Measurements from ENCODE around the gene XYLT1. TPM values are rescaled to one million over a fixed set of nuclear protein-coding genes. Genes with fewer than 3 reads are reported as not detected.

XYLT1 gene
- total and polyA plus RNA-seq, 2 of the 13 experiments (the other 11 are each of a cell fraction or from before 2014, with no cell fraction given), result not detected

- TF ChIP-seq HOMEZ (CRISPR knock-in tag; IDR thresholded peaks at IDR 0.05; ENCODE audit: low read depth), result no peak
Measured at GRCh38 chr16:17339764-17340541, 130.8 kb downstream of the XYLT1 start (continued).

- 31% methylated on average over 7 of the region's 7 CpGs for WGBS (ENCODE audit: low lambda C conversion rate)
- no peak for ATAC-seq
- in situ Hi-C loops (cut with HindIII; ENCODE audit: extremely low pct_ligation_motif_present, low pct_unique_long_range_greater_than_20kb) (no loop called here), intact Hi-C loops (cut with micrococcal nuclease; ENCODE audit: unreplicated experiment) (no loop called here)
- DNase-seq (ENCODE audit: low spot score), result no peak
- Histone ChIP-seq H3K27me3 (ENCODE audit: control insufficient read depth in 1 of 2, insufficient read depth in 2 of 2, low read length in 2 of 2) (peaks cover 2 to 19% of the 10 kb centered on the region in 2 experiments; a peak in 4 of 5 replicates), H3K9me3 (ENCODE audit: low read length) (no peaks in the 10 kb centered on the region), H3K9ac (ENCODE audit: insufficient read depth, low read depth, low read length) (no peak overlapping the region), H3K79me2 (ENCODE audit: insufficient read depth, low read length) (no peaks in the 10 kb centered on the region), H3K27ac (ENCODE audit: extremely low read length, insufficient read depth, low read length) (no peak overlapping the region), H3K4me1 (ENCODE audit: insufficient read depth, low read length) (no peaks in the 10 kb centered on the region), H3K36me3 (replicated peaks in 1 of 2; ENCODE audit: control insufficient read depth in 1 of 2, insufficient read depth in 2 of 2, low read length in 2 of 2) (no peaks in the 10 kb centered on the region), H3K4me2 (ENCODE audit: low read depth, low read length) (no peak overlapping the region), H2AFZ (ENCODE audit: low read length) (no peak overlapping the region), H4K20me1 (ENCODE audit: insufficient read depth, low read length) (no peaks in the 10 kb centered on the region), H3K4me3 (replicated peaks in 1 of 3; ENCODE audit: insufficient read depth in 1 of 3, low read depth in 2 of 3, low read length in 3 of 3) (no peak overlapping the region)
- TF ChIP-seq ZNF280B (CRISPR knock-in tag; IDR thresholded peaks at IDR 0.05; ENCODE audit: borderline replicate concordance) (no peak), SKIL (CRISPR knock-in tag; IDR thresholded peaks at IDR 0.05; ENCODE audit: borderline replicate concordance) (no peak)
- POLR2A ChIA-PET, result no interaction called here
- CTCF ChIA-PET (ENCODE audit: low intra/inter-chr PET ratio, low total read pairs), result no interaction called here
- BruUV-seq (replicated peaks), result no TSS peak
- no peak for FAIRE-seq
Measured at GRCh38 chr16:17338244-17338643, 132.5 kb downstream of the XYLT1 start.

Data from HepG2 (cell line).